OCI-LY1 (cell line): ENCODE results near the gene ABCB4.

Source experiments
- EZH2 ChIP-seq: fragments of 200-600 bp; sonication (generic), shearing (Covaris generic); IDR thresholded peaks from 2 replicates; pipeline ENCODE4 v1.8.0; 2017; ENCODE audit warnings: borderline replicate concordance, mixed run types, mild to moderate bottlenecking, antibody characterized with exemption, low read length, moderate library complexity, mixed read lengths
- TF ChIP-seq, protein P1 (sequence below): fragments of 200-600 bp; sonication (generic), shearing (Covaris generic); IDR thresholded peaks from 2 replicates; pipeline ENCODE4 v1.5.1; 2017; ENCODE audit warnings: mild to moderate bottlenecking, antibody characterized with exemption, low read length, moderate library complexity, mixed read lengths

DNA sequence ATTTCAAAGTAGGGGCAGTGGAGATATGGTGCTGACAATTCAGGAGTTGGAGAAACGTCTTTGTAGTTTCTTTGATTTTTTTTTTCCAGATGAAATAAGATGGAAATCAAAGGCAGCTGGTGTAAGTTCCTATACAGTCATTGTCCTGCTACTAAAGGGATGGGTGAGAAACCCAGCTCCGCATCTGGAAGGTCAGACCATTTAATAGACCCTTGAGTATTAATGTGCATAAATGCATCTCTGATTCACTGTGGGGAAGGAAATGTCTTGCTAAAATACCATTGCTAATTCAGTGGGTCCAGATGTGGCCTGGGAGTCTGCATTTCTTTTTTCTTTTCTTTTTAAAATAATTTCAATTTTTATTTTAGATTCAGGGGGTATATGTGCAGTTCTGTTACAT lies 15.5 kb downstream of the ABCB4 start:
- TF ChIP-seq, protein P1, sequence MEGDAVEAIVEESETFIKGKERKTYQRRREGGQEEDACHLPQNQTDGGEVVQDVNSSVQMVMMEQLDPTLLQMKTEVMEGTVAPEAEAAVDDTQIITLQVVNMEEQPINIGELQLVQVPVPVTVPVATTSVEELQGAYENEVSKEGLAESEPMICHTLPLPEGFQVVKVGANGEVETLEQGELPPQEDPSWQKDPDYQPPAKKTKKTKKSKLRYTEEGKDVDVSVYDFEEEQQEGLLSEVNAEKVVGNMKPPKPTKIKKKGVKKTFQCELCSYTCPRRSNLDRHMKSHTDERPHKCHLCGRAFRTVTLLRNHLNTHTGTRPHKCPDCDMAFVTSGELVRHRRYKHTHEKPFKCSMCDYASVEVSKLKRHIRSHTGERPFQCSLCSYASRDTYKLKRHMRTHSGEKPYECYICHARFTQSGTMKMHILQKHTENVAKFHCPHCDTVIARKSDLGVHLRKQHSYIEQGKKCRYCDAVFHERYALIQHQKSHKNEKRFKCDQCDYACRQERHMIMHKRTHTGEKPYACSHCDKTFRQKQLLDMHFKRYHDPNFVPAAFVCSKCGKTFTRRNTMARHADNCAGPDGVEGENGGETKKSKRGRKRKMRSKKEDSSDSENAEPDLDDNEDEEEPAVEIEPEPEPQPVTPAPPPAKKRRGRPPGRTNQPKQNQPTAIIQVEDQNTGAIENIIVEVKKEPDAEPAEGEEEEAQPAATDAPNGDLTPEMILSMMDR = no peak
- TF ChIP-seq EZH2 = no peak
